B cell (primary cell): Measurements from ENCODE around the gene SVIP.

Source experiments
- EZH2 ChIP-seq: IDR thresholded peaks from 2 replicates; pipeline ENCODE4 v1.6.1; 2012; ENCODE audit warnings: borderline replicate concordance, low read depth, mild to moderate bottlenecking, moderate library complexity, low read length; ENCODE audit not compliant: insufficient read depth, poor library complexity, severe bottlenecking
- TF ChIP-seq, protein P1 (sequence below): fragments of 200-600 bp; IDR thresholded peaks from one replicate; pipeline ENCODE4 v1.8.0; 2022; ENCODE audit warnings: antibody characterized with exemption, mild to moderate bottlenecking

DNA sequence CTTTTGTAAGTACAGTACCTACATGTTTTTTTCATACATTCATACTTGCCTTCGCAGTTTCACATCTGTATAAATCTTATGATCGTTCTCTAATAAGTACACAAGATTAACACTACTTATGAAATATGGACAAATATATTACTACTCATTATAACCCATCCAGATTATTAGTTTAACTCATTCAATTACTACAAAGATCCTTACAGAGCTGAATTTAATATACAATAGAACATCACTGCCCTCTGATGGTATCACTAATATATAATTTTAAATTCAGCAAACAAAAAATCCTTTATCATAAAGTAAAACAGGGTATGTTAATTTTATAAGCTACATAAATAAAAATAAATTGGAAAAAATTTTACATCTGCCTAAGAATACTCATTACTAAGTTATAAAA lies 7.4 kb downstream of the SVIP start:
- TF ChIP-seq, protein P1, sequence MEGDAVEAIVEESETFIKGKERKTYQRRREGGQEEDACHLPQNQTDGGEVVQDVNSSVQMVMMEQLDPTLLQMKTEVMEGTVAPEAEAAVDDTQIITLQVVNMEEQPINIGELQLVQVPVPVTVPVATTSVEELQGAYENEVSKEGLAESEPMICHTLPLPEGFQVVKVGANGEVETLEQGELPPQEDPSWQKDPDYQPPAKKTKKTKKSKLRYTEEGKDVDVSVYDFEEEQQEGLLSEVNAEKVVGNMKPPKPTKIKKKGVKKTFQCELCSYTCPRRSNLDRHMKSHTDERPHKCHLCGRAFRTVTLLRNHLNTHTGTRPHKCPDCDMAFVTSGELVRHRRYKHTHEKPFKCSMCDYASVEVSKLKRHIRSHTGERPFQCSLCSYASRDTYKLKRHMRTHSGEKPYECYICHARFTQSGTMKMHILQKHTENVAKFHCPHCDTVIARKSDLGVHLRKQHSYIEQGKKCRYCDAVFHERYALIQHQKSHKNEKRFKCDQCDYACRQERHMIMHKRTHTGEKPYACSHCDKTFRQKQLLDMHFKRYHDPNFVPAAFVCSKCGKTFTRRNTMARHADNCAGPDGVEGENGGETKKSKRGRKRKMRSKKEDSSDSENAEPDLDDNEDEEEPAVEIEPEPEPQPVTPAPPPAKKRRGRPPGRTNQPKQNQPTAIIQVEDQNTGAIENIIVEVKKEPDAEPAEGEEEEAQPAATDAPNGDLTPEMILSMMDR = no peak
- no peak for TF ChIP-seq EZH2
